Cardiac septum (tissue), 1 donor: Measurements from ENCODE around the gene TEX47. TPM values are rescaled to one million over a fixed set of nuclear protein-coding genes. Genes with fewer than 3 reads are reported as not detected.

Experiments
- DNase-seq: peaks from one replicate; pipeline ENCODE4 v3.0.0-alpha.2; 2020; ENCODE audit warnings: low spot score
- intact Hi-C: fragments of 100-400 bp; cut with DNase I; formaldehyde crosslinking; loops from one replicate; pipeline ENCODE4 v1.14.0; 2022
- total RNA-seq: library from RNA; stranded (reverse); fragmentation: NEBNext Ultra II Directional; extraction: Animal tissue kit (Norgen Biotek cat#: 25700); gene quantifications from one replicate; pipeline ENCODE4 v1.2.1, GENCODE V29; 2021
- donor health status: DM: no; HTN: no; CAD: no.

The TEX47 gene
- total RNA-seq, 1 donor from 2014 or later: 0.24 TPM

DNA sequence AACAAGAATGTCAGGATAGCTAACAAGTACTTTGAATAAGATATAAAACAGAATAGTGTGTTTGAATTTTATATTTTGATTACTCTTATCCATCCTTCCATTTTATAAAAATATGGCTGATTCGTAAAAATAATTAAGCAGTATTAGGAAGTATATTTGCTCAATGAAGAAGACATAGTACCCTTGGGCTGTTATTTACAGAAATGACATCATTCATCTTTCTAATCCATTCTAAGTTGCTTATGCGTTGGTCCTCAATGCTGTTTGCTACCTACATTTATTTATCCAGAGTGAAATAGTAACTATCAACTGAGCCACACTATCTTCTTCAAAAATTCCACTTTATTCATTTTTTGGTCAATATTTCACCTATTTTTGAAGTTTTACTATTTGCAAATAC lies 38.2 kb downstream of the TEX47 start:
- intact Hi-C loops: no loop called here
- DNase-seq: no peak

GRCh38 chr7:88756802-88757201 lies 38.7 kb downstream of the TEX47 start:
- DNase-seq: no peak
- intact Hi-C loops: no loop called here

DNA sequence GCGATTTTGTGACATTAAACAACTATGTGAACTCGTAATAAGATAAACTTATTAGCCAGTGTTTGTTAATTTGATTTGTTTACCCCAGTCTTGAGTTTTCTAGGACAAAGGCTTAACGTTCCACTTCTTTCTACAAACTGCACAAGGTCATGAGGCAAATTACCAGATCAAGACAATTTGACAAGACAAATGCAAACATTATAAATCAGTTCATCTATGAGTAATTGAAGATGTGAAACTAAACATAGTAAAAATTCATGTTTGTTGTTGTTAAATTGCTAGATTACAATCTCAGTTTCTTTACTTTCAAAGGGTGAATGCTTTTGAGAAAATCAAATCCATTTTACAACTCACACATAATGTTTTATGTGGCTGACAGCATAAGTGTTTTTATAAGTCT lies 49.4 kb downstream of the TEX47 start:
- no peak for DNase-seq
- intact Hi-C loops: no loop called here

Other genes with a start within 250 kb of the TEX47 start
- gene ZNF804B, start 36.0 kb downstream of the TEX47 start, total RNA-seq: 0.05 TPM